Suprapubic skin (tissue), 4 donors: ENCODE data around the gene CCL21.

ENCODE experiments used
- POLR2A ChIP-seq, 2 donors: fragments of 450-650 bp; IDR thresholded peaks; one replicate each; pipeline ENCODE4 v1.6.1; 2017; ENCODE audit warnings: antibody characterized with exemption in 2 of 2, mild to moderate bottlenecking in 2 of 2, moderate library complexity in 2 of 2
- POLR2AphosphoS5 ChIP-seq, 3 donors: sonication (generic); formaldehyde crosslinking; IDR thresholded peaks; one replicate each; pipeline ENCODE4 v1.6.1; 2017; ENCODE audit warnings: antibody characterized with exemption in 3 of 3
- TF ChIP-seq, protein P1 (sequence below), 2 donors: fragments of 200-600 bp in 1 of 2; fragments of 450-650 bp in 1 of 2; sonication (generic) in 1 of 2; IDR thresholded peaks; one replicate each; pipeline ENCODE4 v1.5.1; 2016 to 2019; ENCODE audit warnings: antibody characterized with exemption in 2 of 2, mild to moderate bottlenecking in 1 of 2, moderate library complexity in 1 of 2

DNA sequence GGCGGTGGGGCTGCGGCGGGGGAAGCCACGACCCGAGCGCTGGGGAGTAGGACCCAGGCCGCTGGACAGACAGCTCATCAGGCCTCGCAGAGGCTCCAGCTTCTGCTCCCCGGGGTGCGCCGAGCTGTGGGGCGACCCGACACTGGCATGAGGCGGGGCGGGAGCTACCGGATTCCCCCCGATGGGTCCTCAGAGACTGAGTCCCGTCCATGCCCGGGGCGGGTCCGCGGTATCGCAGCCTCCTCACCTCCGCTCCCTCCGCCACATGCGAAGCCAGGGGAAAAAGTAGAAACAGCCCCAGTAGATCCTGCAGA is 44.9 kb downstream of the CCL21 start:
- TF ChIP-seq, protein P1, sequence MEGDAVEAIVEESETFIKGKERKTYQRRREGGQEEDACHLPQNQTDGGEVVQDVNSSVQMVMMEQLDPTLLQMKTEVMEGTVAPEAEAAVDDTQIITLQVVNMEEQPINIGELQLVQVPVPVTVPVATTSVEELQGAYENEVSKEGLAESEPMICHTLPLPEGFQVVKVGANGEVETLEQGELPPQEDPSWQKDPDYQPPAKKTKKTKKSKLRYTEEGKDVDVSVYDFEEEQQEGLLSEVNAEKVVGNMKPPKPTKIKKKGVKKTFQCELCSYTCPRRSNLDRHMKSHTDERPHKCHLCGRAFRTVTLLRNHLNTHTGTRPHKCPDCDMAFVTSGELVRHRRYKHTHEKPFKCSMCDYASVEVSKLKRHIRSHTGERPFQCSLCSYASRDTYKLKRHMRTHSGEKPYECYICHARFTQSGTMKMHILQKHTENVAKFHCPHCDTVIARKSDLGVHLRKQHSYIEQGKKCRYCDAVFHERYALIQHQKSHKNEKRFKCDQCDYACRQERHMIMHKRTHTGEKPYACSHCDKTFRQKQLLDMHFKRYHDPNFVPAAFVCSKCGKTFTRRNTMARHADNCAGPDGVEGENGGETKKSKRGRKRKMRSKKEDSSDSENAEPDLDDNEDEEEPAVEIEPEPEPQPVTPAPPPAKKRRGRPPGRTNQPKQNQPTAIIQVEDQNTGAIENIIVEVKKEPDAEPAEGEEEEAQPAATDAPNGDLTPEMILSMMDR (IDR thresholded peaks at IDR 0.05): no peak
- TF ChIP-seq POLR2AphosphoS5 (IDR thresholded peaks at IDR 0.05) (no peak), POLR2A (IDR thresholded peaks at IDR 0.05) (no peak)
